ES-I3 (cell line): Measurements from ENCODE around the gene HPS3.

Experiments used
- H3K36me3 ChIP-seq: 2 replicates; pipeline ENCODE4 v1.6.1; 2013; ENCODE audit warnings: mild to moderate bottlenecking, low read length, control low read depth, moderate library complexity; ENCODE audit not compliant: insufficient read depth
- H3K4me1 ChIP-seq: 2 replicates; pipeline ENCODE4 v1.6.1; 2013; ENCODE audit warnings: mild to moderate bottlenecking, control low read depth, low read length; ENCODE audit not compliant: insufficient read depth
- H3K9ac ChIP-seq: 2 replicates; pipeline ENCODE4 v1.6.1; 2013; ENCODE audit warnings: low read depth, mild to moderate bottlenecking, low read length, moderate library complexity
- H3K9me3 ChIP-seq: 2 replicates; pipeline ENCODE4 v1.6.1; 2013; ENCODE audit warnings: mild to moderate bottlenecking, low read length, moderate library complexity; ENCODE audit not compliant: control insufficient read depth, insufficient read depth

Gene HPS3

DNA sequence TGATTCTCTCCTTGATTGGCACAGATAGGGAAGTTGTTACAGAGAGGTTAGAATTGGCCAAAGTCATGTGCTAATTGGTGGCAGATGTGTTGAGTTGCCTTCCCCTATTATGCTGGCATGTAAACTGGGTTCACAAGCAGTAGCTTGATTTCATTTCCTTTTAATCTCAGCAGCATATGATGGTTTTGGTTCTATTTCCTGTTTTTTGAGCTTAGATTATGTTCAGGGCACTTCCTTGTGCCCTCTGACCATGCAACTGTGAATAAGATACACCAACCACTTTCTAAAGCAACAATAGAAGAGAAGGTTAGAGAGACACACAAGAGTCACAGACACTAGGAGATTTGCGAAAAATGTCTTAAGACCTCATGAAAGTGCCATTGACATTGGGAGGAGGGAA, 16.5 kb downstream of the HPS3 start:
- no peak overlapping the region for H3K9ac ChIP-seq

DNA sequence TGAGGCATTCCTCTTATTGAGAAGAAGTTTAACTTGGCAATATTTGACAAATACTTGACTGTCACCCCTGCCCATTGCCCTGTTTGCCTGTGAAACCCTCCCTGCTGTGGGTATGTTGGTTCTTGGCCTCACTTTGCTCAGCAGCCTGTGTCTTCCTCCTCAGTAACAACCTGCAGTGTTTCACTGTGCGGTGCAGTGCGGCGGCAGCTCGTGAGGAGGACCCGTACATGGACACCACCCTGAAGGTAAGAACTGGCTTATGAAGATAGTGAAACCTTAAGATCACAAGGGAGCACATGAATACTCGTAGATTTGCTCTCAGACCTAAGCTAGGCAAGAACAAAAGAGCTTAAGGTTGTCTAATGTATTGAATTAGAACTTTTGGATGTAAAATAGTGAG, 21.0 kb downstream of the HPS3 start:
- peaks cover 10% of the 10 kb centered on the region; the same call in 1 of the 2 replicates for H3K4me1 ChIP-seq
- H3K9ac ChIP-seq, result no peak overlapping the region
- H3K36me3 ChIP-seq, result peaks cover 14% of the 10 kb centered on the region
- no peaks in the 10 kb centered on the region for H3K9me3 ChIP-seq

More for the DNA sequence above, 16.5 kb downstream of the HPS3 start:
- Histone ChIP-seq H3K9me3 (no peaks in the 10 kb centered on the region), H3K36me3 (peaks cover 19% of the 10 kb centered on the region), H3K4me1 (no peaks in the 10 kb centered on the region; the same call in 1 of the 2 replicates)

DNA sequence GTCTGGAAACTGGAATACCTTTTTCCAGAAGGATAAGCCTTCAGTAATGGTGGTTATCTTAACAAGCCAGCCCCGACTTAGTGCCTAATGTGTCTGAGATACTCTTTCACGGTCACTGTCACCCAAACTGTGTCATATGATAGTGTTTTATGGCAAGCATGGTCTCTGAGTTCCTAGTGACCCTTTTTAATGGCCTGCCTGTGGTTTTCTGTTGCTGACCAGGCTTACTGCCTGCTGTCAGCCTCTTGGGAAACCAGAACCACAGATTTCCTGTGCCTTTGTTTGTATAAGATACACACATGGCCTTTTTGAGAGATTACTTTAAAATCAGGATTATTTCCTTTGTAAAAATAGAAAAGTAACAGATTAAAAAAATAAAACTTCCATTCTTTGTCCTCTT, 22.4 kb downstream of the HPS3 start:
- no peak overlapping the region for H3K9ac ChIP-seq
- peaks cover 20% of the 10 kb centered on the region for H3K36me3 ChIP-seq
- H3K4me1 ChIP-seq, result peaks cover 10% of the 10 kb centered on the region; the same call in 1 of the 2 replicates
- H3K9me3 ChIP-seq, result no peaks in the 10 kb centered on the region

DNA sequence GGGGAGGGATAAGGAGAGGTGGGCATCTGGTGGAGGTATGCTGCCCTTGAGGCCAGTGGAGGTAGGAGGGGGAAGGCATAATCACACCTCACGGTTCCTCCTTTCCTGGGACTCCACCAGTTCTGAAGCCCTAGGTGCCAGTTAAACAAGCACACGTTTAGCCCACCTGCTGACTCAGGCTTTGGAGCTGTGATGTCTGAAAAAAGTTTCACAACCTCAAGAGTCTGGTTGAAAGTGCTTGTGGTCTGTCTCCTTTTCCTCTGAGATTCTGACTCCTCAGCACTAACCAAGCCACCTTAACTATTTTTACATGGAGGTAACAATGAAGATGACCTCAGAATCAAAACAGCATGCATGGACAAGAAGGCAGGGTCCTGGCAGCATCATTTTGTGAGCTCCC, 23.0 kb downstream of the HPS3 start:
- Histone ChIP-seq H3K36me3 (peaks cover 23% of the 10 kb centered on the region), H3K9ac (no peak overlapping the region), H3K9me3 (no peaks in the 10 kb centered on the region), H3K4me1 (peaks cover 10% of the 10 kb centered on the region; the same call in 1 of the 2 replicates)

DNA sequence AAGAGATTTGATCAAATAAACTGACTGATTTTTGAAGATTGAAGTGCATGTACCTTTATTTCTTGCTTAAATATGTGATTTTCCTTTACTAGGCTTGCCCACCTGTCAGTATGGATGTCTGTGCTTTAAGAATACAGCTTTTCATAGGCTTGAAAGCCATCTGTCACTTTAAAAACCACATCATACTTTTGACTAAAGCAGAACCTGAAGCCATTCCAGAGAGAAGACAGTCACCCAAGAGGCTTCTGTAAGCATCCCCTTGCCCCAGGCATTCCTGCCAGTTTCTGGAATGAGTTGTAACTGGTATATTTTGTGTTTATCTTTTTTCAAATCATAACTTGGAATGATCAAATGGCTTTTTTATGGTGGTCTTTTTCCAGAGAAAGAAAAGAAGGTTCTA, 24.0 kb downstream of the HPS3 start:
- Histone ChIP-seq H3K9me3 (no peaks in the 10 kb centered on the region), H3K9ac (no peak overlapping the region), H3K36me3 (peaks cover 26% of the 10 kb centered on the region), H3K4me1 (peaks cover 10% of the 10 kb centered on the region; the same call in 1 of the 2 replicates)

DNA sequence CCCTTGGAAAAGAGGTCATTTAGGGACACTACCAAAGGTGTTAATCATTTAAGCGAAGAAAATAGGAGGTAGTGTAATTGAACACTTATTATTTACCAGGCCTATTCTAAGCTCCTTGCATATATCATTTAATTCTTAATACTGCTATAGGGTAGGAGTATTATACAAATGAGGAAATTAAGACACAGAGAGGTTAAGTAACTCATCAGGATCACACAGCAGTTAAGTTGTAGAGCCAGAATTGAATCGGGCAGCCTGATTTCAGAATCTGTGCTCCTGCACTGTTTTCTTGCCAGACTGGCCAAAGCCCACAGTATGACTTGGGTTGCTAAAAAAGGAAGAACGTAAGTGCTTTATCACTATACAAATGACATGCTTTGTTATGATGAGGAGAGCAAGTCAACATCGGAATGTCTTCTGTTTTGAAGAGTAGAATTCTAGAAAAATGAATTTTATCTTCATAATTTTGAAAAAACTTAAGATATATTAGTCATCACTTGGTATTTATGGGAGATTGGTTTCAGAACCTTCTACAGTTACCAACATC, 31.4 kb downstream of the HPS3 start:
- Histone ChIP-seq H3K4me1 (no peaks in the 10 kb centered on the region), H3K9ac (no peak overlapping the region), H3K9me3 (no peaks in the 10 kb centered on the region), H3K36me3 (peaks cover 28% of the 10 kb centered on the region)

DNA sequence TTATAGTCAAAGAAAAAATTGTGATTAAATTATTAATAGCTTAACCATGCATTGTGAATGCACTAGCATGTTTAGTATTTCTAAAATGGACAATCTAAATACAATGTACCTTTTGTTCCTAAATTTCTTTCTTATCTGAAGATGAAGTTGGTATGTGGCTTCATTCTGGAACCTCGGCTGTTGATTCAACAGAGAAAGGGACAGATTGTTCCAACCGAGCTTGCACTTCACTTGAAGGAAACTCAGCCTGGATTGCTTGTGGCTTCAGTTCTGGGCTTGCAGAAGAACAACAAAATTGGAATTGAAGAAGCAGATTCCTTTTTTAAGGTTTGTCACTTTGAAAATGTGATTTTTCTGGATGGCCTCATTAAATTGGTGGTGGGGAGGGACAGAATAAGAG, 32.6 kb downstream of the HPS3 start:
- Histone ChIP-seq H3K9me3 (no peaks in the 10 kb centered on the region), H3K9ac (no peak overlapping the region), H3K36me3 (peaks cover 25% of the 10 kb centered on the region), H3K4me1 (no peaks in the 10 kb centered on the region)

DNA sequence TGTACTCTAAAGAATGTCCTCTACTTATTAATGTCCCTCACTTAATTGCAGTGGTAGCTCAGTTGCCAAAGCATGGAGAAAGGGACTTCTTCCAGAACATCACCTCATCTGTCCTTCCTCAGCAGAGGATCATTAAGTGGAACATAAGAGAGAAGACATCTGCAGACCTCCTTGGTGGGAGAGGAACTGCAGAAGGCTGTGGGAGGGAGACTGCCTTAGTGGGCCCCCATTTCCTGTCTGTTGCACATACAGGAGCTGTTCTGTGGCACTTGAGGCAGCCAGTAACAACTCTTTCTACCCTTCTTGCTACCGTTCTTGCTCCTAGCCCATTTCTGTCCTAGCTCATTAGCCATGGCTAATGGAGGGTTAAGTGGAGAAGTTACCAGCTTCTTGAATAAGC, 33.6 kb downstream of the HPS3 start:
- Histone ChIP-seq H3K36me3 (peaks cover 17% of the 10 kb centered on the region), H3K9ac (no peak overlapping the region), H3K9me3 (no peaks in the 10 kb centered on the region), H3K4me1 (no peaks in the 10 kb centered on the region)

DNA sequence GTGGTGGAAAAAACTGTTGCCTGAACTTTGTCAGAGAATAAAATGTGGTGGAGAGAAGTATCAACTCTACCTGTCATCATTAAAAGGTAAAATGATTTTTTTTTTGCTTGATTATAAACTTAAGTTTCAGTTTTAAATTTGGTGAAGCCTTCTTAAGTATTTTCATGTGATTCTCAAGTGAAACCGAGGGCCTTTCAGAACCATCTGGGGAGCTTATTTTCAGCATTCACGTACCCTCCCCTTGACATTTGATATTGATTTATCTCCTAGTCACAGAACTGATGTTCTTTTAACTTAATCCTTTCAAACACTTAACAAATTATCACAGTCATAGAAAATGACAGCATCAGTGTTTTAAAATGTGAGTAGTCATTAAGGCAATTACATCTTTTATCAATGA, 38.5 kb downstream of the HPS3 start:
- Histone ChIP-seq H3K4me1 (no peaks in the 10 kb centered on the region), H3K36me3 (peaks cover 25% of the 10 kb centered on the region), H3K9ac (no peak overlapping the region), H3K9me3 (no peaks in the 10 kb centered on the region; the same call in 1 of the 2 replicates)

DNA sequence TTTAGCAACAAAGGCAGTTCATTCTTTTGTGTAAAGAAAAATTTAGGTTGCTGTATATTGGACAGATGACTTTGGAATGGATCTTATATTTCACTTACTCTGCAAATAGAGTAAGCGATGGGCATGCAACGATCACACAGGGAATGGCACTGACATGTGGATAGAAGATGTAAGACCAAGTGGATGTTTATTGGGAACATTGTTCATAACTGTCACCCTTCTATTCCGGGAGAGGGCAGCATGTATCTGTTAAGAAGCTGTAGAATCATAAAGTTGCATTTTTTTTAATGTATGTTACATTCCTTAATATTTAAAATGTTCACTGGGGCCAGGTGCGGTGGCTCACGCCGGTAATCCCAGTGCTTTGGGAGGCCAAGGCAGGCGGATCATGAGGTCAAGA, 41.2 kb downstream of the HPS3 start:
- H3K36me3 ChIP-seq, result peaks cover 17% of the 10 kb centered on the region
- no peaks in the 10 kb centered on the region; the same call in 1 of the 2 replicates for H3K9me3 ChIP-seq
- H3K9ac ChIP-seq, result no peak overlapping the region
- H3K4me1 ChIP-seq, result no peaks in the 10 kb centered on the region

DNA sequence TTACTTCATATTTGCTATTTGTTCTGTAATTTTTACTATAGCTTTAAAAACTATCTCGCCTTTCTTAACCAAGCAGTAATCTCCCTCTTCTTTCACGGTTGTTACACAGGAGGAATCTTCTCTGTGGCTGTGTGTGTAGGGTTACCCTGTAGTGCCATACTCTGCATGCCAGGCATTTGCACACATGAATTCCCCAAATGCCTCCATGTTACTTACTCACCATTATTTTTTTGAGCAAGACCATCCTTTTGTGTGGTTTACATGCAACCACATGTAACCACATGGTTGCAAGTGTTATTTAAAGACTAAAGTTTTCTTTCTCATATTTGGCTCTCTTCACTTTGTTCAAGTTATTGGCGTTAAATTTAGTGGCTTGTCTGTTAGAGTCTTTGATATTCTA, 45.5 kb downstream of the HPS3 start:
- H3K9me3 ChIP-seq, result no peaks in the 10 kb centered on the region; the same call in 1 of the 2 replicates
- H3K9ac ChIP-seq, result no peak overlapping the region
- peaks cover 16% of the 10 kb centered on the region for H3K36me3 ChIP-seq
- H3K4me1 ChIP-seq, result no peaks in the 10 kb centered on the region

DNA sequence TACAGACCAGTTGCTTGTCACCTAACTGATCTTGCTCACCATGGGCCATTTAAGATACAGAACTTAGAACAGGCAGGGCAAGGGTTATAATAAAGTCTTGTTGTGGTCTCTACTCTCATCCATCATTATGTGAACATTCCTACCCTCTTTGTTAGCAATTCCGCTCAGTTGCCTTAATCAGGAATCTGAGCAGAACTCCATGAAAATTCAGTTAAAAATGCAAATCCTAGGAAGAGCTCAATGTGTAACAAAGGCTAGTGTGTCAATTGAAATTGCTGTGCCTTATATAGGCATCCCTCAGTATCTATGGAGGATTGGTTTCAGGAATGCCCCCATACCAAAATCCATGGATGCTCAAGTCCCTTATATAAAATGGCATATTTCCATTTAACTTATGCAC, 47.7 kb downstream of the HPS3 start:
- peaks cover 13% of the 10 kb centered on the region for H3K36me3 ChIP-seq
- H3K4me1 ChIP-seq, result no peaks in the 10 kb centered on the region
- H3K9ac ChIP-seq, result no peak overlapping the region
- no peaks in the 10 kb centered on the region for H3K9me3 ChIP-seq

DNA sequence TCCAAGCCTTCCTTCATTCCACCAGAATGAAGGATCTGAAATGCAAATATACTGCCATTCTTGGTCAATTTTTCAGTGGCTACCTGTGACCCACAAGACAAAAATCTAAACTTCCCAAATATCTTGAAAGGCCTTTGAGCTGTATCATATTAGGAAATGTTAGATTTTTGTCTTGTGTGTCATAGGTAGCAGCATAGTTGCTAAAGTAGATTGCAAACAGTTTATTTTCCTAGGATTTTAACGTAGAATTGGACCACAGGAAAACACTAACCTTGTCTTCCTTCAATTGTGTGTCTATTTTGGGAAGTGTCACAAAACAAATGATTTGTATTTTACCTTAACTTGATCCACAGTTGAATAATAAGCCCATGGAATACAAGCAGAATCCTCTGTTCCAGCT, 49.8 kb downstream of the HPS3 start:
- Histone ChIP-seq H3K36me3 (peaks cover 13% of the 10 kb centered on the region; the same call in 1 of the 2 replicates), H3K4me1 (no peaks in the 10 kb centered on the region), H3K9ac (no peak overlapping the region), H3K9me3 (no peaks in the 10 kb centered on the region)

DNA sequence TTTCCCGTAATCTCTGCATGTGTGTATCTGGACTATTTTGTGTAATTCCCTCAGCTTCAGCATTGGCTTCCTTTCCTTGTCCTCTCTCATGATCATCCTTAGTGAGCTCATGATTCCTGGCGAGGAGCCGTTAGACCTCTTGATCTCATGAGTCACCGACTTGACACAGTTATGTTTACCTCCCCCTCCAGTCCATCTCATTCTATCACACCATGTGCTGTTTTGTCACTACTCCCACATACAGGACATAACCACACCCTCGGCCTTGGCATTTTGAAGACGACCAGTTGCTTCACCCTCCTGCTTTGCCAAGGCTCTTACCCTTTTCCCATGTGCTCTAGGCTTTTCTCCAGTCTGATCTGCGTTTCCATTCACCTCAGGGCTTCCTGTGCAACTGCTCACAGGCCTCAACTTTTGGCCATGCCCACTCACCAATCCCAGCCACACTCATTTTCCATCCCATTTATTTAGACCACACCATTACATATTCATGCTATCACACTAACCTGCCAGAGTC, 50.7 kb downstream of the HPS3 start:
- Histone ChIP-seq H3K4me1 (0 out of 2 replicates have a peak, but pooled peaks cover 1% of the 10 kb centered on the region), H3K36me3 (peaks cover 13% of the 10 kb centered on the region; the same call in 1 of the 2 replicates), H3K9me3 (no peaks in the 10 kb centered on the region), H3K9ac (no peak overlapping the region)

DNA sequence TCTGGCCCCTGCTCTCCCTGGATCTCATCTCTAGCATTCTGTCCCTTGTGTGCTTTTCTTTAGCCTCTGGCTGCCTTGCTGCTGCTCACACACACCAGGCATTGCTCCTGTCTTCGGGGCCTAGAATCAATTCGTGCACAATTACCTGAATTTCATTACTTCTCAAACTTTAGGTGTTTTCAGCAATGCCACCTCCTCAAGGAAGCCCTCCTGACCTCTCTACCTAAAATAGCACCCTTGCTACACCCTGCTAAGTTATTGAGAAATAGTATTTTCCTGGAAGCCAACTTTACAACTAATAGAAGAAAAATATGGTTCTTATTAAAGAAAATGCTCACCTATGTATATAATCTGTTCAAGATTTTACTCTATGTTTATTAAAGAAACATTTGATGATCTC, 51.7 kb downstream of the HPS3 start:
- Histone ChIP-seq H3K4me1 (peaks cover 10% of the 10 kb centered on the region; the same call in 1 of the 2 replicates), H3K36me3 (peaks cover 10% of the 10 kb centered on the region; the same call in 1 of the 2 replicates), H3K9me3 (no peaks in the 10 kb centered on the region), H3K9ac (no peak overlapping the region)
